GM18508 (cell line): ENCODE data around the gene PGAP3.

Experiments used
- ATAC-seq: cut with Tn5 transposase; IDR thresholded peaks from one replicate; pipeline ENCODE4 v1.9.1; 2021; ENCODE audit warnings: moderate number of reproducible peaks; ENCODE audit not compliant: insufficient read depth, unreplicated experiment

PGAP3 gene

GRCh38 chr17:39627047-39627711, 60.7 kb downstream of the PGAP3 start:
- ATAC-seq = no peak

DNA sequence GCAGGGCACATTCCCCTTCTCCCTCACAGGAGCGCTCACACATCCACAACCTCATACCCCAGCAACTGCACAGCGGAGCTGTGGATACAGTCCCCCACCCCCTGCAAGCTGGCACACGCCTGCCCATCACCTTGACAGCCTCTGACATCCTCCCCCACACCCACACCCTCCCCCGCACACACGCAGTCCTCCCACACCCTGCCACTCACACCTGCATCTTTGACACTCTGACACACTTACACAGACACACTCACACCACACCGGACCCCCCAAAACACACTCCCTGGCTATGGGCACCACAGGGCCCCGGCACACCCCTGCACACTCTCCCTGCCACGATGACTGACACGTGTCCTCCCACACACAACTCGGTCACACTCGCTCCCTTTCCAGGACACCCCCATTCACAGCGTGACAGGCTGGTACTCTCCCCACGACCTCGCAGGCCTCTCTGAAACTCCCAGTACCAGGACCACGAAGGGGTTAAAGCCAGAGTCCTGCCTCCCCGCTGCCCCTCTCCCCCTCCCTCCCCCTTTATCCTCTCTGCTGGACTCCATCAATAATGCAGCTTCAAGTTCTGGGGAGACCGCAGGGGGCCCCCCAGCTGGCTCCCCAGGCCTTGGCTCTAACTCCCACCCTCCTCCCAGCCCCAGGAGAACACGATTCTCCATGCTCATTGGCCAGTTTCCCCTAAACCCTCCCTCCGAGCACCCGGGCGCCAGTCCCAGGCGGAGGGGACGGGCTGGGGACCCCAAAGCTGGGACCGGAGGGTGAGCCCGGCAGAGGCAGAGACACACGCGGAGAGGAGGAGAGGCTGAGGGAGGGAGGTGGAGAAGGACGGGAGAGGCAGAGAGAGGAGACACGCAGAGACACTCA, 61.4 kb downstream of the PGAP3 start, which contains the start of gene PPP1R1B:
Gene PPP1R1B (plus strand): TSS at position 782 of the 876 bp plus-strand sequence. CDS start 441 bp downstream, outside the sequence.
- ATAC-seq = no peak

DNA sequence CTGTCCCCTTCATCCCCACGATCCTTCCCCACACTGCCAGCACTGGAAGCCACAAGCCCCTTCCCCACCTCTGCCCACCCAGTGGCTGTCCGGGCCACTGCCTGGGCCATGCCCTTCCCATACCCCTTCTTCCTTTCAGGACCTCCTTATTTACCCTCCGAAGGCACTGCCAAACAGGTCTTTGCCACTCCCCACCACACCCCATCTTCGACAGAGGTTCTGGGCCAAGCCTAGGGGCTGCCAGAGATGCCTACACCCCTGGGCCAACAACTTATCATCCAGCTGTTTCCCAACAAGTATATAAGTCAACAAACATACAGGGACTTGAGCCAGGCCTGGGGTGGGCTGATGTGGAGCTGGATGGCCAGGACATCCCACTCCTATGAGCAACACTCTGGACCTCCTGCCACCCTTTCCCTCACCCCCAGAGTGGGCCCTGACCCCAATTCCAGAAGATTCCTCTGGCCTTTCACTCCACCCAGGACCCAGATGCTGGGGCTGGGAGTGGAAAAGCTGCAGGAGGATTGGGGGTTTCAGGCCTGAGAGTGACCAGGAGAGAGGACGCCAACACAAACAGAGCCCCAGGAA, 62.6 kb downstream of the PGAP3 start:
- no peak for ATAC-seq

DNA sequence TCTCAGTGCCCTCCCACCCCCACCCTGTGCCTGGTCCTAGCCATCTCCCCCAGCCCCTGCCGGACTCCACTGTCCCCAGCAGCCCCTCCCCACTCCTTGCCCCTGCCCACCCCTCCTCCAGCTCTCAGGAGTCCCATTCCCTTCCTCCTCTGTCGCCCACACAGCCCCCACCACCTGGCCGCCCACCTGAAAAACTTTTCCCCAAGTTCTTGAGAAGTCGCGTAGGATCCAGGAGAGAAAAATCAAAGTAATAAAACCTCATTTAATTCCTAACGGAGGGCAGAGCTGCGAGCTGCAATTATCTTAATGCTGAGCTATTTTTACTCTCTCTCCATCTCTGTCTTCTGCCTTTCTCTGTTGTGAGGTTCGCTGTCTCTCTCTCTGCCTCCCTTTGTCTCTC, 63.5 kb downstream of the PGAP3 start:
- ATAC-seq = no peak

GRCh38 chr17:39623356-39623950, 64.4 kb downstream of the PGAP3 start:
- no peak for ATAC-seq

DNA sequence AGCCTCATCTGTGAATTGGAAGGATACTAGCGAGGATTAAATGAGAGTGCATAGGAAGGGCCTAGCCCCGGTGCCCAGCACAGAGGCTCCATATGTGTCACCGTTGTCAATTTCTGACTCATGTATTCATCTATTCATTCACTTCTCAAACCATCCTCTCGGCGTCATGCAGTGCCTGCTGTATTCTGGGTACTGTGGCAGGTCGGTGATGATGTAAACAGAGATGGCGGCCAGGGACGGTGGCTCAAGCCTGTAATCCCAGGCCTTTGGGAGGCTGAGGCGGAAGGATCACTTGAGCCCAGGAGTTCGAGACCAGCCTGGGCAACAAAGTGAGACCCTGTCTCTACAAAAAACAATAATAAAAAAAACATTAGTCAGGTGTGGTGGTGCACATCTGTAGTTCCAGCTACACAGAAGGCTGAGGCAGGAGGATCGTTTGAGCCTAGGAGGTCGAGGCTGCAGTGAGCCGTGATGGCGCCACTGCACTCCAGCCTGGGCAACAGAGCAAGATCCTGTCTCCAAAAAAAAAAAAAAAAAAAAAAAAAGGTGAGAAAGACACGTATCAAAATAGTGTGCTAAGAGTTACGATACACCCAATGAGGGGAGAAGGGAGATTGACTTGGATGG, 65.4 kb downstream of the PGAP3 start:
- ATAC-seq = no peak

DNA sequence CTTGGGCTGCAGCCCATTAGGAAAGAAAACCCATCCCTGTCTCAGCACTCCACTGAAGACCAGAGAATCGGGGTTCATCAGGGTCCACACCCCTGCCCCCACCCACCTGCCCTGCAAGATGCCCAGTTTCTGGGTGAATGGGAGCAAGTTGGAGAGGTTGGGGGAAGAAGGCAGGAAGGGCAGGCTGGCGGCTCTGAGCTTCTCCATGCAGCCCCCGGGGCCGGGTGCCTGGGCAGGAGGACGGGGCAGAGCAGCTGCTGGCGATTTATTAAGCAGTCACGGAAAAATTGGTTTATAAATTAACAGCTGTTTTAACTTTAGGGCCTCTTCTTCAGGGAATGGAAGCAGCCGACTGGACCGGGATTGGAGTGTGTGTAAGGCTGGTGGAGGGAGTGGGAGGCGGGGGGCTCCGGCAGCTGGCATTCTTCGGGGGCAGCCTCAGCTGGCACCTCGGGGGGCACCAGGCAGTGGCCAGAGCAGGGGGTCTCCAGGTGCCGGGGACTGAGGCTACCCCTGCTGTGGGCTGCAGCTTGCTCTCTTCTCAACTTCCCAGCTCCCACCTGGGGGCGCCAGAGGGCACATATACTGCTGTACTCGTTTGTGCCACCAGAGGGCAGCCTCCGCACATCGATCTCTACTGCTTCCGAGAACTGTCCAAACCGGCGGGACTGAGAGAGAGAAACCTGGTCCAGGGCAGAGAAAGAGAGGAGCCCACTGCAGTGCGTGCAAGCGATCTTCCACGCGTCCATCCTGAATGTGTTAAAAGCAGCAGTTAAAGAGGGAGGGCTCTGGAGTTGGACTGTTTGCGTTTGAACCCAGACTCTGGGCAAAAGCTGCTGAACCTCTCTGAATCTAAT, 66.1 kb downstream of the PGAP3 start:
- no peak for ATAC-seq
